Muscle of leg (tissue), 11 donors: ENCODE data around the gene BCAN. TPM values are rescaled to one million over a fixed set of nuclear protein-coding genes. Genes with fewer than 3 reads are reported as not detected.

Source experiments
- DNase-seq: peaks from one replicate; pipeline ENCODE4 v3.0.0; 2013
- H3K27ac ChIP-seq: one replicate; pipeline ENCODE4 v1.5.1; 2013; ENCODE audit warnings: mild to moderate bottlenecking, low read length, control low read depth
- H3K27me3 ChIP-seq: one replicate; pipeline ENCODE4 v1.6.1; 2013; ENCODE audit warnings: low read length; ENCODE audit not compliant: control insufficient read depth, insufficient read depth
- H3K36me3 ChIP-seq: one replicate; pipeline ENCODE4 v1.6.1; 2013; ENCODE audit warnings: low read length; ENCODE audit not compliant: control insufficient read depth, insufficient read depth
- H3K4me1 ChIP-seq: one replicate; pipeline ENCODE4 v1.6.1; 2013; ENCODE audit warnings: low read length; ENCODE audit not compliant: control insufficient read depth, insufficient read depth
- H3K4me3 ChIP-seq: one replicate; pipeline ENCODE4 v1.5.1; 2013; ENCODE audit warnings: low read length, control low read depth
- H3K9me3 ChIP-seq: replicated peaks from 2 replicates; pipeline ENCODE4 v1.6.1; 2013; ENCODE audit warnings: low read depth, low read length; ENCODE audit not compliant: control insufficient read depth
- WGBS: methylation state at CpG from one replicate; pipeline ENCODE4 v1.1.5; 2013; ENCODE audit warnings: missing lambda C conversion rate; ENCODE audit not compliant: insufficient coverage; 5-methylcytosine and 5-hydroxymethylcytosine counted together
- polyA plus RNA-seq, 8 donors: library from polyadenylated mRNA; unstranded; fragments of 120-200 nt; gene quantifications; one replicate each; pipeline versions ENCODE4 v1.2.1 to v1.2.3, GENCODE V29; 2013; ENCODE audit warnings: inconsistent platforms in 1 of 8, low replicate concordance in 1 of 8; ENCODE audit not compliant: insufficient read length in 8 of 8, insufficient read depth in 1 of 8
- total RNA-seq: library from RNA; stranded (reverse); fragments of 120-200 nt; gene quantifications from one replicate; pipeline ENCODE4 v1.2.4, GENCODE V29; 2013

The BCAN gene
- total and polyA plus RNA-seq, 9 donors = 0.58 to 4.8 (median 2.9) TPM

DNA sequence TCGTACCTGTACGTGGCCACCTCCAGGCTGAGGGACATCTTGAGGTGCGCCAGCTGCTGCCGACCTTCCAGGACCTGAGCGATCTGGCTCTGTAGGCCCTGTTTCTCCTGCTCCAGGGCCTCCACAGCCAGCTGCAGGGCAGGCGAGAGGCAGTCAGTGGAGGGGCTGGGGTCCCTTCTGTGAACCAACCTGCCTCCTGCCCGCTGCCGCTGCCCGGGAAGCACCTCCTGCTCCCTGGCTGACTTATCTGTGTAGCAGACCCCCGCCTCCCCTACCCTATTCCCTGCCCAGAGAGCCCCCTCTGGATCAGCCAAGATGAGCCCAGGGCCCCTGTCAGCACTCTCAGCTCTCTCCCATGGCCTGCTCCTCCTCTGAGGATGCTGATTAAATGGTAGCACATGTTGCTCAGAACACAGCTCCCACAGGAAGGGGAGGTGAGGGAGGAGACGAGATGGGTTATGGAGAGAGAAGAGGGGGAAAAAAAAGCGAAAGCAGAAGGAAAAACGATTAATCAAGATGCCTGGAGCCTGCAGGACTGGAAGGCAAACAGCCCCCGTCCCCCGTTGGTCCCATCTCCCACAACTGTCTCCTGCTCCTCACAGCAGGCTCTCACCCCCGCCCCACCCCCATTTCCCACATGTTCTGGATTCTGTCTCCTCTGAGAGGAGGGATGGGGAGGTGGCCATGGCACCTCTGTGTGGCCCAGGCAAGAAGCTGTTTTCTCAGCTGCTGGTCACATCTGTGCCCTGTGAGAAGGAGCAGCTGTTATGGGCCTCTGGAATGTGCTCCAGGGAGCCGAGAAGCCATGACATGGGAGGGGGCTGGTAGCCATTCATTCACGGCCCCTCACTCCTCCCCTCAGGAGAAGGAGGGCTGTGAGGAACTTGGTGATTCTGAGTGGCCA lies 33.5 kb downstream of the BCAN start:
- Histone ChIP-seq H3K27me3 (peaks cover 13% of the 10 kb centered on the region), H3K36me3 (peaks cover 56% of the 10 kb centered on the region), H3K9me3 (no peaks in the 10 kb centered on the region), H3K4me1 (peaks cover 59% of the 10 kb centered on the region), H3K27ac (peak overlapping the region; percentile 95), H3K4me3 (peak overlapping the region; percentile 96)
- peak; percentile 86 for DNase-seq
- 33% methylated on average over 6 of the region's 18 CpGs for WGBS

DNA sequence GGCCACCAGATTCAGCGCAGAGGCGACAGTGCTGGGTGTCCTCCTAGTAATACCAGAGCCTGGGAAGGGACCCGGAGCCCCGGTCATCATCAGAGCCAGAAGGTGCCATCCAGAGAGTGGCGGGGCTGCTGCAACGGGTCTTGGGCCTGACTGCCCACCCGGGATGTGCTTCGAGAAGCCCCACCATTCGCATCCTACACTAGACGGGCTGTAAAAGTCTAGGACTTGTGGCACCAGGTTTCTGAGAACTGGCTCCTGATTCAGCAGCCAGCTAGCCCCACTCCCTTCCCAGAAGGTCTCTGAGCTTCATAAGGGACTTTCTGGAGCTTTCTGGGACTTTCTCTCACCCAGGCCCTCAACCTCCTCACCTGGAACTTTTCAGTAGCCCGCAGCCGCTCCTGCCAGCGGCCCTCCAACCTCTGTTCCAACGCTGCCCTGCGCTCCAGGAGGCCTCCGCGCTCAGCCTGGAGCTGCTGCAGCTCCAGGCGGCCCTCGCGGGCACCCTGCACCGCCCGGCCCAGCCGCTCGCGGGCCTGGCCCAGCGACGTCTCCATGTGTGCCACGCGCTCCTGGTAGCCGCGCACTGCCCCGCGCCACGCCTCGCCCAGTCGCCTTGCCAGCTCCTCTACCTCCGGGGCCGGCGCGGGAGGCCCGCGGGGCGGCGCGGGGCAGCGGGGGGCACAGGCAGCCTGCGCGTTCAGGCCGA lies 34.4 kb downstream of the BCAN start:
- Histone ChIP-seq H3K27ac (peak overlapping the region; percentile 95), H3K4me1 (peaks cover 51% of the 10 kb centered on the region), H3K9me3 (no peaks in the 10 kb centered on the region), H3K4me3 (peak overlapping the region; percentile 96), H3K36me3 (peaks cover 48% of the 10 kb centered on the region), H3K27me3 (peaks cover 16% of the 10 kb centered on the region)
- WGBS = 2% methylated on average over 48 of the region's 49 CpGs
- no peak for DNase-seq

DNA sequence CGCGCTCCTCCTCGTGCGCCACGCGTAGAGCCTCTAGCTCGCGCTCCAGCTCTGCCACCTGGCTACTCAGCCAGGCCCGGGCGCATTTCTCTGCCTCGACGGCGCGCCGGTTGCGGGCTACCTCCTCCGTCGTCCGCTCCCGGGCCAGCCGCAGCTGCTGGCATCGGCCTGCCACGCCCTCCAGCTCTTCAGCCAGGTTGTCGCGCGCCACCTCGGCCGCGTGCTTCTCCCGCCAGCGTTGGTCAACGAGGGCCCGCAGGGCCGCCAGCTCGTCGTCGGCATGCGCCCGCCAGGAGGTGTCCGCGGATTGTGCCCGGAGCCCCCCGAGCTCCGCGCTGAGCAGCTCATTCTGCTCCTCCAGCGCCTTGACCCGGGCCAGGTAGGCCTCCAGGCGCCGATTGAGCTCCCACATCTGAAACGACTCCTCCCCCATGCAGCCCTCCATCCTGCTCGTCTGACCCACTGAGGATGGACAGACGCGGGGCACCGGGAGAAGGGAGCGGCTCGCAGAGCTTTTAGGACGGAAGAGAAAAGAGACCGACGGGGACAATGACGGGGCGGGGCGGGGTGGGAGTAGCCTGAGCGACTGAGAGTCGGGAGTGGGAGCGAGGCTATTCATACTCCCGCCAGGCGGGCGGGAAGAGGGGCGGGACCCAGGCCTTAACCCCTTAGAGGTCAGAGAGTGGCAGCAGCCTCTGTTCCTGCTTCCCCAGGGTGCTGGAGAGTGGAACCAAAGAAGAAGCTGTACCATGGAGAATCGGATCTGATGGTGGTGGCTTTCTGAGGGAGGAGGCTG lies 35.1 kb downstream of the BCAN start, which contains the start of gene NES:
Gene NES, minus strand, starts transcription at position 588 of the 796 bp plus-strand sequence. Its CDS starts 143 bp downstream, at position 445.
- Histone ChIP-seq H3K9me3 (no peaks in the 10 kb centered on the region), H3K27me3 (peaks cover 23% of the 10 kb centered on the region), H3K4me3 (peak within 1 kb of the TSS; percentile 96), H3K36me3 (peaks cover 41% of the 10 kb centered on the region), H3K27ac (peak within 1 kb of the TSS; percentile 95), H3K4me1 (peaks cover 47% of the 10 kb centered on the region)
- DNase-seq = peak; percentile 95
- 1% methylated on average over 62 of the region's 70 CpGs for WGBS

DNA sequence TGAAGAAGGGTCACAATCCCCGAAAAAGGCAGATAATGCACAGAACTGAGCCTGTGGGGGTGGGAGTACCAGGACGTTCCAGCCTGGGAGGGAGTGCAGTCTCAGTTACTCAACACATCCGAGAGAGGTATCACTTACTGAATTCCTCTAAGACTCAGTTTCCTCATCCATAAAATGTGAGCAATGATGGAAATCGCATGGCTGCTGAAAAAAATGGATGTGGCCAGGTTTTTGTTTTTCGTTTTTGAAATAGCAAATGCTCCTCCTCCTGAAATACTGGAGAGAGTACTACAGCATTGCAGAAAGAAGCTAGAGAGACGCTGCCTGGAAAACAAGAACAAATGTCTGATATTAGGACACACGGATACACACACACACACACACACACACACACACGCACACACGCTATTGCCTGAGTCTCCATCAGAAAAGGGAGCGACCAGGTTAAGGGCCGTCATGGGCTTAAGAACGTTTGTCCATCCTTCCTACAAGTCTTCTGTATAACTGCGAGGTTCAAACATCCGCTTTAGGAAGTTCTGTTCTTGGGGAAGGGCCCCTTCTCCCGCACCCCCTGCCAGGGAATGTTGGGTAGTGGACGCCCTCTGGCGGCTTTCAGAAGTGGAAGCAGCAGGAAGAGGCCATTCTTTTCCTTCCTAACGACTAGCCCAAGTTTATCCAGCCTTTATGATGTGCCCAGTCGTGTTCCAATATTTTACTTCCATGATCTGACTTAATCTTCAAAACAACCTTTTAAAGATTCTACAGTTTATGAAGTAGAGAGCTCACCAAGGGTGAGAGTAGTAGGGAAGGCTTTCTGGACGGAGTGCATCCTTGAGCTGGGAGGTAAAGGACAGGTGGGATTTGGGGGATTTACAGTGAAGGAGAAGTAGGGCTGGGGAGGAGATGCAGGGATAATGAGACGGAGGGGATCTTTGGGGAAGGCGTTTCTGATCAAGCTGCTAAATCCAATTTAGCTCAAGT lies 36.0 kb downstream of the BCAN start:
- Histone ChIP-seq H3K27ac (peak overlapping the region; percentile 95), H3K4me1 (peaks cover 42% of the 10 kb centered on the region), H3K27me3 (peaks cover 24% of the 10 kb centered on the region), H3K9me3 (no peaks in the 10 kb centered on the region), H3K4me3 (peak overlapping the region; percentile 96), H3K36me3 (peaks cover 32% of the 10 kb centered on the region)
- peak; percentile 95 for DNase-seq
- WGBS = under 1% methylated on average over 9 of the region's 22 CpGs

DNA sequence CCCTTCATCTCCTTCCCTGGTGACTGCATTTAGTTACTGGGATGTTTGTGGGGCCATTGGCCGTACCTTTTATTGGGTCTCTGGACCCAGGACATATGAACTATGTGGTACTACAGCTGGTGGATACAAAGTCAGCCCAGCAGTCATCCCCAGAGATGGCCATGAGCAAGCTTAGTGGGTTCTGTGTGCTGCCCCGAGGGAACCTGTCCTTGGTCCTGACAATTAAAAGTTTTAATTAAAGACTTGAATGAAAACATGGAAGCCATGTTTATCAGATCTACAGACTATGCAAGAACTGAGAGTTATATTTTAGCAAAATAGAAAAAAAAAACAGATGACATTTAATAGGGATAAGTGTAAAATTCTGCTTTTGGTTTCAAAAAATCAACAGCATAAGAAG lies 38.1 kb downstream of the BCAN start:
- no peaks in the 10 kb centered on the region for H3K9me3 ChIP-seq
- no peak overlapping the region for H3K27ac ChIP-seq
- no peak for DNase-seq
- H3K4me1 ChIP-seq = peaks cover 20% of the 10 kb centered on the region
- peaks cover 35% of the 10 kb centered on the region for H3K27me3 ChIP-seq
- H3K4me3 ChIP-seq = no peak overlapping the region
- peaks cover 10% of the 10 kb centered on the region for H3K36me3 ChIP-seq
- WGBS = no CpG with 5 or more reads among the region's 2 CpGs

DNA sequence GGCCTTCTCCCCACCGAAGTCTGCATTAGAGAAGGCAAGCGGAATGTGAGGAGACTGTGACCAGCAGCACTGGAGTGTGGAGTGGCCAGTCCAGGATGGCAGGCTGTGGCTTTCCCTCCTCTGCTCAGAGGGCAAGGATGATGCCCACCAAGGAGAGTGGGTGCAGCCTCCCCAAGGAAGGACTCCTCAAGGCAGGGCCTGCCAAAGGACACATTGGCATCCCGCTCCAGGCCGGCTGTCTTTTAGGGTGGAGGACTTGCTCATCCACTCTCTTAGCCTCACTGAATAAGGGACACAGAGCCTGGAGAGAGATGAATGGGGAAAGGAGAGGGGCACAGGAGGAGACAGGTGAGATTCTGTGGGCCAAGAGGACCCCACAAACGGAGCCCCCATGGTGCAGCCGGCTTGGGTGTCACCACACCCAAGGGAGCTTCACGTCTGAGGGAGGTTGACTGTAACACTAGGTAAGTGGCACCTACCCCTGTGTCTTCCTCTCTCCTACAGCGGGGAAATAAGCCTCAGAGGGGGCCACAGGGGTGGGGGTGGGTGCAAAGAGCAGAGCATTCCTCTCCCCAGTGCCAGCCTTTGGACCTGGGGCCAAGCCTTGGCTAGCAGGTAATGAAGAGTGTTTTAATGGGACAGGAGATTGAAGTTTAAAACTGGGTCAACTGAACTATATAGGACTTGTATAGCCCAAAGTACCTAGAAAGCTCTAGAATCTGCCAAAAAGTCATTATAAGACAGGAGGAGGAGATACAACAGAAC lies 39.5 kb downstream of the BCAN start:
- 100% methylated on average over 1 of the region's 8 CpGs for WGBS
- Histone ChIP-seq H3K9me3 (no peaks in the 10 kb centered on the region), H3K36me3 (no peaks in the 10 kb centered on the region), H3K27ac (no peak overlapping the region), H3K4me3 (no peak overlapping the region), H3K27me3 (peaks cover 32% of the 10 kb centered on the region), H3K4me1 (peaks cover 11% of the 10 kb centered on the region)
- no peak for DNase-seq

DNA sequence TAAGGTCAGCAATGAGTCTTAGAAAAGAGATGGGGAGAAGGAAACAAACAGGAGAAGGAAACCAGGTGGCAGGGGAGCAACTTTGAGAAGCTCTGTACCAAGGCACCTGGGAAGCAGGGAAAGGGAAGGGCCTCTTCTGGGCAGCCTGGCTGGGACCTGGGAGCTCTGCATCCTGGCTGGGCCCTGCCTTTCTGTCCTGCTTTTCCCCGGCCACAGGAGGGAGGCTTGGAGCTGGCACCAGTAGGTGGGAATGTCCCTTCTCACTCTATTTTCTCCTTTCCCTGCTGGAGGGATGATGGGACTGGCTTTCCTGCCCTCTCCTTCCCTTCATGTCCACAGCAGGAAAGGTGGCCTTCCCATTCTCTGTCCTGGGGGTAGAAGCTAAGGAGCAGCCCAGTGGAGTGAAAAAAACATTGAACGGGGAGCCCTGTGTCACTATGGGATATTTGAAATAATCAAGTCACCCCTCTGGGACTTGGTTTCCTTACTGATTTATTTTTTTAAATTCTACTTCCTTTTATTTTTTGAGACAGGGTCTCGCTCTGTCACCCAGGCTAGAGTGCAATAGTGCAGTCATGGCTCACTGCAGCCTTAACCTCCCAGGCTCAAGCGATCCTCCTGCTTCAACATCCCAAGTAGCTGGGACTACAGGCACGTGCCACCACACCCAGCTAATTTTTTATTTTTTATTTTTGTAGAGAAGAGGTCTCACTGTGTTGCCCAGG lies 40.4 kb downstream of the BCAN start:
- no peak for DNase-seq
- Histone ChIP-seq H3K27me3 (peaks cover 32% of the 10 kb centered on the region), H3K9me3 (no peaks in the 10 kb centered on the region), H3K27ac (no peak overlapping the region), H3K4me1 (peaks cover 10% of the 10 kb centered on the region), H3K4me3 (no peak overlapping the region), H3K36me3 (no peaks in the 10 kb centered on the region)
- 100% methylated on average over 1 of the region's 5 CpGs for WGBS

DNA sequence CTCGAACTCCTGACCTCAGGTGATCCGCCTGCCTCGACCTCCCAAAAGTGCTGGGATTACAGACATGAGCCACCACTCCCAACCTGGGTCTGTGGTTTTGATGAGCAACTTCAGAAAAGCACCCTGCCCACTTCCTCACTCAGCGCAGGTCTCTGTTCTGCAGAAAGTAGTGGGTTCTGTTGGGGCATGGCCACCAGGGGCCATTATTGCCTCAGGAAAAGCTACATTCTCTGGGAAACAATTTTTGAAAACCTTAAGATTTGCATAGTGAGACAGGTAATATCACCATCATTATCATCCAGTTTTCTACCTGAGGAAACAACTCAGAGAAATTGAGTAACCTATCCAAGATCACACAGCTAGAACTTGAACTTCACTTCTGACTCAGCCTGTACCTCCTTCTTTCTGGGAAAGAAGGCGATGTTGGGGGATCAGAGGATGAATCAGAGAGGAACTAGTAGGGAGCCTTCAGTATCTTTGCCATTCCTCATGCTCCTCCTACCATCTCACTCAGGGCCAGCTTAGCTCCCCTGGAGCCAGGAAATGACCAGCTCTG lies 42.4 kb downstream of the BCAN start:
- DNase-seq = no peak
- no peaks in the 10 kb centered on the region for H3K36me3 ChIP-seq
- peaks cover 5% of the 10 kb centered on the region for H3K4me1 ChIP-seq
- no peaks in the 10 kb centered on the region for H3K9me3 ChIP-seq
- 94% methylated on average over 4 of the region's 5 CpGs for whole genome bisulfite sequencing
- no peak overlapping the region for H3K4me3 ChIP-seq
- no peak overlapping the region for H3K27ac ChIP-seq
- H3K27me3 ChIP-seq = peaks cover 29% of the 10 kb centered on the region
